Stimulated activated CD8-positive, alpha-beta memory T cell treated with anti-CD3 and anti-CD28 coated beads, Interleukin-2, amount 100 ng/mL, for 1 hour (primary cell): ENCODE measurements around the gene TOR4A.
"Not testable (repeated sequence)": the region's sequence is repeated elsewhere in the genome, so short reads cannot be mapped to it uniquely, and the experiment has no call there.

Source experiments
- DNase-seq, 2 donors: peaks; one replicate each; pipeline ENCODE4 v3.0.0-alpha.2; 2020; ENCODE audit warnings: low read depth in 2 of 2

TOR4A gene

GRCh38 chr9:137317718-137318511, 40.4 kb downstream of the TOR4A start:
- no peak for DNase-seq

DNA sequence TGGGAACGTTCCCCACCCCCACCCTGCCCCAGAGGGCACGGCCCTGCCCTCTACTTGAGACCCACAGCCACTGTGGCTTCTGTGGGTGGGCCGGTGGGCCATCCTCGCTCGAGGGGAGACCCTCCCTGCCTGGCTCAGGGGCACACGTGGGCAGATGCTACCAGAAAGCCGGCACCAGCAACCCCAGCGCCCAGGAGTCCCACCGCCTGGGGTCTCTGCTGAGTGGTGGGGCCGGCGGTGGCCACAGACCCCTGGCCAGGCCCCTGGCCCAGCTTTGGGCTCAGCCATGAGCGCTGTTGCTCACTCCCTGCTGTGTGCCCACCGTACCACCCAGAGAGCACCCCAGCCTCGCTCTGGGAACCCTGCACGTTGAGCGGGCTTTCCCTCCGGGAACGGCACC, 41.1 kb downstream of the TOR4A start:
- DNase-seq: no peak

DNA sequence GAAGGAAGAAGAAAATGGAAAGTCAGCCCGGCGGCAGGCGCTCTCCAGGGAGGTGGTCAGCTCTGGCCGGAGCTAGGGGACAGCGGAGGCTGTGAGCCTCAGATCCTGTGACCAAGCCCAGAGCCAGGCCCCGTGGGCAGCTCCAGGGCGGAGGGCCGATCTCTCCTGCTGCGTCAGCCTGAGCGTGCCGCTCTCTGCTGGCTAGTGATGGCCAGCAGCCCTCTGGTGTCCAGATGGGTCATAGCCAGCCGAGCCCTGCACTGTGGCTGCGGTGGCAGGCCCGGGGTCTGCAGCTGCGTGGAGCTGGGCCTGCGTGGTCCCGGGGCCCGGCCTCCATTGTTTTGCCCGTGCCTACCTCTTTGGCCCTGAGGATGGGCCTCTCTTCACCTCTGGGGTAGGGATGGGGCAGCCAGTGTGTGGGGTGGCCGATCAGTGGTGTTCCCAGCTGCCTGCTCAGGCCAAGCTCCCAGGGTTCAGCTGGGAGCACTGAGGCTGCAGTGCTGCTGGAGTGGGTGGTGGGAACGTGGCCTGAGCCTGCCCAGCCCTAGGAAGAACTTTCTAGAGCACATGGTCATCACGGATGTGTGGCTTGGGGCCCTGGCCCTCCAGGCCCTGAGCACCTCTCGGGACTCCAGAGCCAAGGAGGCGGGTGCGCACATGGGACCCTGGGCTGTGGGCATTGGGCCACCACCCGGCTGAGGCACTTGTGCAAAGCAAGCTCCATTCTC, 41.6 kb downstream of the TOR4A start:
- DNase-seq: no peak

DNA sequence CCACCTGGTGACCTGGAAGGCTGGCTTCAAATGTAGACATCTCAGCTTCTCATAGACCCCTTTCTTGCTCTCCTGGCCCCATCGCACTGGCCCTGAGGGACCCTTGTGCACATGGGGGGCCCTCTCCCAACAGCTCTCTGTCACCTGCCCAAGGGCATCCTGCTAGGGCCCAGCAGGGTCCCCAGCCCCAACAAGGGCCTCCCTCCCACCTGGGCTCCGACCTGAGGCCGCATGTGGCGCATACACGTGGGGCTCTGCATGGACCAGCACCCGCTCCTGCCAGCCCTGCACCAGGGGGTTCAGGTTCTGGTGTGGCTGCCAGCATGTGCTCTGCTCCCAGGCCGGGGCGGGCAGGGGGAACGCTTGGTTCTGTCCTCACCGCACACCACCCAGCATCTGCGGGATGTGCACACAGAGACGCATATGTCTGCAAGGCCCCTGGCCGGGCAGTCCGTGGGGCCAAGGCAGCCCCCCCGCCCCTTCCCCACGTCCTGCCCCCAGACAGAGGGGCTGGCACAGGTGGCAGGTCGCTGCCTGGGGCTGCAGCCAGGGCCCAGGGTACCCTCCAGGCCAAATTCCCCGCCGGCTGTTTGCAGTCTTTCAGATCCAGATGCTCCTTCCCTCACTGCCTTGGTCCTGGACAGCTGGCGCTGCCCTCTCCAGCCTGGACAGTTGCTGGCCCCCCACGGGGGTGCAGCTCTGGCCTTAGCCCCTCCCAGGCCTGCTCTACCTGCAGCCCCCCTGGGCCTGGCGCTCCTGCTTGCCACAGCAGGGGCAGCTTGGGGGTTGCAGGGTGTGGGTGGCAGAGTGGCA, 42.4 kb downstream of the TOR4A start:
- DNase-seq: no peak

- DNase-seq: no peak
These were observed 43.2 kb downstream of the TOR4A start for GRCh38 chr9:137320555-137321384.

DNA sequence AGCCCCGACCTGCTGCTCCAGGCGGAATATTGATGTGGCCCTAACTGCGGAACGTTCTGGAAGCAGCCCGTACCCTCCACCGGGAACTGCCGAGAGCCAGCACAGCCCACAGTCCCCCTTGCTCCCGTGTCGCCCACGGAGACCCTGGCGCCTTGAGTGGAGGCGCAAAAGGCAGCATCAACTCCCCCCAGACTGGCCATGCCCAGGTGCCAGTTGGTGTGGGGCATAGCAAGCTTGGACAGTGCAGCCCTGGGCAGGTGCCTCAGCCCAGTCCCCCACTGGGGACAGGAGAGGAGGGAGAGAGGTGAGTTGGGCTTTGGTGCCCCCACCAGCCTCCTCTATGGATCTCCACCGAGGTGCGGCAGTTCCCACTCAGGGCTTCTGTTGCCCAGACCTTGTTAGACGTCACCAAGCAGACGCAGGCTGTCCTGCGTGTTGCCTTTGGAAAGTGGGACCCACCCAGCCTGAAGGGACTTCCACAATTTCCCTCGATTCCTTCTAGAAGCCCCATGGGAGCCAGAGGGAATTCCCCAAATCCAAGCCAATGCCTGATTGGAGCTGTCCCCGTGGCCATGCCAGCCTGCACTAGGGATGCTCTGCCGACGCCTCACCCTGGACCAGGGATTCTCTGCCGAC, 44.3 kb downstream of the TOR4A start:
- DNase-seq: no peak

- DNase-seq: no peak
These were observed 46.2 kb downstream of the TOR4A start for GRCh38 chr9:137323531-137324331.

GRCh38 chr9:137325124-137325523, 47.6 kb downstream of the TOR4A start:
- DNase-seq: no peak

DNA sequence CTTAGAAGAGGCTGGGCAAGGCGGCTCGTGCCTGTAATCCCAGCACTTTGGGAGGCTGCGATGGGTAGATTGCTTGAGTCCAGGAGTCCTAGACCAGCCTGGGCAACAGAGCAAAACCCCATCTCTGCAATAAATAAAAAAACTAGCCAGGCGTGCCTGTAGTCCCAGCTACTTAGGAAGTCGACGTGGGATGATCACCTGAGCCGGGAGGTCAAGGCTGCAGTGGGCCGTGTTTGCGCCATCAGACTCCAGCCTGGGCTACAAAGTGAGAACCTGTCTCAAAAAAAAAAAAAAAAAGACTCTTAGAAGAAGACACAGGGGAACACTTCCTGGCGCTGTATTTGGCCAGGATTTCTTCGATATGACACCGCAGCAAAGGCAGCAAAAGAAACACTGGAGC, 48.3 kb downstream of the TOR4A start:
- DNase-seq: no peak

DNA sequence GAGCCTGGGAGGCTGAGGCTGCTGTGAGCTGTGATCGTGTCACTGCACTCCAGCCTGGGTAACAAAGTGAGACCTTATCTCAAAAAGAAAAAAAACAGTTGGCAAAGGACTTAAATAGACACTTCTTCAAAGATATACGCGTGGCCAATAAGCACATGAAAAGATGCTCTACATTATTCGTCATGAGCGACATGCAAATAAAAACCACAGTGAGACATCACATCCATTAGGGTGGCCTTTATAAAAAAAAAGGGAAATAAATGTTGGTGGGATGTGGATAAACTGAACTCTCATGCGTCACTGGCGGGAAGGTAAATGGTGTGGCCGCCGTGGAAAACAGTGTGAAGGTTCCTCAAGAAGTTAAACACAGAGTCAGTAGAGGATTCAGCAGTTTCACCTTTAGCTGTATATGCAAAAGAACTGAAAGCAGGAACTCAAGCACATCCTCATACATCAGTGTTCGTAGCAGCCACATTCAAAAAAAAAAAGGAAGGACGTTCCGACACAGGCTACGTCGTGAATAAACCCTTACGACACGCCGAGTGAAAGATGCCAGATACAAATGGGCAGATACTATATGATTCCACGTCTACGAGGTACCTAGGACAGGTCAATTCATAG, 49.0 kb downstream of the TOR4A start:
- no peak for DNase-seq

DNA sequence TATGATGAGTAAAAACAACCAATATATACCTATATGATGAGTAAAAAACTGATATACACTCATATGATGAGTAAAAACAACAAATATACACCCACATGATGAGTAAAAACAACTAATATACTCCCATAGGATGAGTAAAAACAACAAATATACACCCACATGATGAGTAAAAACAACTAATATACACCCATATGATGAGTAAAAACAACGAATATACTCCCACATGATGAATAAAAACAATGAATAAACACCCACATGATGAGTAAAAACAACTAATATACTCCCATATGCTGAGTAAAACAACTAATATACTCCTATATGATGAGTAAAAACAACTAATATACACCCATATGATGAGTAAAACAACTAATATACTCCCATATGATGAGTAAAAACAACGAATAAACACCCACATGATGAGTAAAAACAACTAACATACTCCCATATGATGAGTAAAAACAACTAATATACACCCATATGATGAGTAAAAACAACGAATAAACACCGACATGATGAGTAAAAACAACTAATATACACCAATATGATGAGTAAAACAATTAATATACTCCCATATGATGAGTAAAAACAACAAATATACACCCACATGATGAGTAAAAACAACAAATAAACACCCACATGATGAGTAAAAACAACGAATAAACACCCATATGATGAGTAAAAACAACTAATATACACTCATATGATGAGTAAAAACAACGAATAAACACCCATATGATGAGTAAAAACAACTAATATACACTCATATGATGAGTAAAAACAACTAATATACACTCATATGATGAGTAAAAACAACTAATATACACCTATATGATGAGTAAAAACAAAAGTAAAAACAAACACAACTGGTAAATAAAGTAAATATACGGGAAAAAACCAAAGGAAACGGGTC, 50.4 kb downstream of the TOR4A start:
- DNase-seq: not testable (repeated sequence)

DNA sequence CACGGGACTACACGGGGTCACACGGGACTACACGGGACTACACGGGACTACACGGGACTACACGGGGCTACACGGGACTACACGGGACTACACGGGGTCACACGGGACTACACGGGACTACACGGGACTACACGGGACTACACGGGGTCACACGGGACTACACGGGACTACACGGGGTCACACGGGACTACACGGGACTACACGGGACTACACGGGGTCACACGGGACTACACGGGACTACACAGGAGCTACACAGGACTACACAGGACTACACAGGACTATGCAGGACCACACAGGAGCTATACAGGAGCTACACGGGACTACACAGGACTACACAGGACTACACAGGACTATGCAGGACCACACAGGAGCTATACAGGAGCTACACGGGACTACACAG, 52.1 kb downstream of the TOR4A start:
- DNase-seq: not testable (repeated sequence)

DNA sequence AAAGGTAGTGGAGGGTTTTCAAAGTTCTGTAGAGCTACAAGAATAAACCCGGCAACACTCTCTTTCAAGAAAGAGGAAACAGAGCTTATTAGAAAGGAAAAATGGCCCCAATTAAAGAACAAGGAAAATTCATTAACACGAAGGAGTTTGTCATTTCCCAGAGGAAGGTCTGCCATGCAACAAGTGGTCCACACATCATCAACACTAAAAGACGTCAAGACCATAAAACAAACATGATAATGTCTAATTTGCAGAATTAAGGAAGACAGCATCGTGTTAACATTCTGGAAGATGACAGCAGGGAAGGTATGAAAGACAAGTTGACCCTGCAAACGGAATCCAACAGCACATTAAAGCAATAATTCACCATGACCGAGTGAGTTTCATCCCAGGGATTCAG, 53.2 kb downstream of the TOR4A start:
- no peak for DNase-seq

- DNase-seq: no peak
These were observed 54.4 kb downstream of the TOR4A start for GRCh38 chr9:137331929-137332328.
